Measurements from ENCODE around the gene ALCAM. TPM values are rescaled to one million over a fixed set of nuclear protein-coding genes. Genes with fewer than 3 reads are reported as not detected.

The ALCAM gene
- total and polyA plus RNA-seq, 2 of the 8 experiments (the other 6 are each of a cell fraction or from before 2014, with no cell fraction given) = 10.8 to 33.0 TPM

DNA sequence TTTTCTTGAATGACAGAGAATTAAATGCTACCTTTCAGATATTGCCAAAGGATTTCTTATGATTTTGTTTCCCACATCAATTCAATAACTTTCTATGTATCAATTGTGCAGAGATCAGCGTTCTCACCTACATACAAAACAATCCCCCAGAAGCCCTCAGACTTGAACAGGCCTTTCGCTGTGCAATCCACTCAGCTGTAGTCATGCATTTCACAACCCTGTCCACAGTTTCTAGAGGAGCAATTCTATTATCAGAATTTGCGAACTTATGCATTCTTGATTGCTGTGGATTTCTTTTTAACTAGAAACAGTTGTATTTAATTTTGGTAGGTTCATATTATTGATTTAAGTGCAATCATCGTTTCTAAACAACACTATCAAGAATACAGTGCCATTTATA is 13.7 kb upstream of the ALCAM start (continued):
- TF ChIP-seq, protein P1, sequence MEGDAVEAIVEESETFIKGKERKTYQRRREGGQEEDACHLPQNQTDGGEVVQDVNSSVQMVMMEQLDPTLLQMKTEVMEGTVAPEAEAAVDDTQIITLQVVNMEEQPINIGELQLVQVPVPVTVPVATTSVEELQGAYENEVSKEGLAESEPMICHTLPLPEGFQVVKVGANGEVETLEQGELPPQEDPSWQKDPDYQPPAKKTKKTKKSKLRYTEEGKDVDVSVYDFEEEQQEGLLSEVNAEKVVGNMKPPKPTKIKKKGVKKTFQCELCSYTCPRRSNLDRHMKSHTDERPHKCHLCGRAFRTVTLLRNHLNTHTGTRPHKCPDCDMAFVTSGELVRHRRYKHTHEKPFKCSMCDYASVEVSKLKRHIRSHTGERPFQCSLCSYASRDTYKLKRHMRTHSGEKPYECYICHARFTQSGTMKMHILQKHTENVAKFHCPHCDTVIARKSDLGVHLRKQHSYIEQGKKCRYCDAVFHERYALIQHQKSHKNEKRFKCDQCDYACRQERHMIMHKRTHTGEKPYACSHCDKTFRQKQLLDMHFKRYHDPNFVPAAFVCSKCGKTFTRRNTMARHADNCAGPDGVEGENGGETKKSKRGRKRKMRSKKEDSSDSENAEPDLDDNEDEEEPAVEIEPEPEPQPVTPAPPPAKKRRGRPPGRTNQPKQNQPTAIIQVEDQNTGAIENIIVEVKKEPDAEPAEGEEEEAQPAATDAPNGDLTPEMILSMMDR (IDR thresholded peaks at IDR 0.05; ENCODE audit: control extremely low read depth in 1 of 3, insufficient read depth in 1 of 3, low read depth in 1 of 3, low read length in 3 of 3) = no peak
- TF ChIP-seq BACH1 (IDR thresholded peaks at IDR 0.05; ENCODE audit: low read length) = no peak
- no peak for TF ChIP-seq TAF1 (IDR thresholded peaks at IDR 0.05; ENCODE audit: low read depth, low read length)
- no peak for TF ChIP-seq YY1 (IDR thresholded peaks at IDR 0.05; ENCODE audit: low read depth, low read length)

All from H1 (cell line).